ENCODE measurements around the gene NDUFA9. TPM values are rescaled to one million over a fixed set of nuclear protein-coding genes. Genes with fewer than 3 reads are reported as not detected.

Gene NDUFA9
- total RNA-seq, 3 donors from 2014 or later (not counting 1 experiment from before 2014, with no cell fraction given): 106 to 114 (median 109) TPM

DNA sequence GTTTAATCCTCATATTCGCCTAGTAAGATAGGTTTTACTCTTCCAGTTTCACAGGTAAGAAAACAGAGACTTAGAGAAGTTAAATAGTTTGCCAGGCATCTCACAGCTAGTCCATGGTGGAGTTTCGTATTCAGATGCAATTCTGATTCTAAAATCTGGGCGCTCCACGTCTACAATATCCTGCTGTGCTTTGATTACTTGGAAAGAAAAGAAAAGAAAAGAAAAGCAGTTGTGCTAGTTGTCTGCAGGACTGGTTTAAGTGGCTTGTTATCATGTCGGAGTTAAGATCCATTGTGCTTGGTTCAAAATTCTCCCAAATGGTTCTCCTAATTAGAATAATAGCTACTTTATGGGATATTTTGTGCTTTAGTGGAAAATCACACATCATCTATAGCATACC, 18.7 kb upstream of the NDUFA9 start:
- intact Hi-C loops (cut with micrococcal nuclease): no loop called here
- Mint-ChIP-seq H3K4me1 (no peaks in the 10 kb centered on the region), H3K9me3 (no peaks in the 10 kb centered on the region), H3K27me3 (ENCODE audit: low read depth in 2 of 2) (peaks cover 8 to 38% of the 10 kb centered on the region in 2 donors), H3K36me3 (no peaks in the 10 kb centered on the region), H3K4me3 (no peak overlapping the region), H3K27ac (no peak overlapping the region)
- no peak overlapping the region for H3K4me3 ChIP-seq (ENCODE audit: low read length)
- H3K9me3 ChIP-seq (ENCODE audit: control insufficient read depth, insufficient read depth, low read length): no peaks in the 10 kb centered on the region
- 90% methylated on average over 5 of the region's 5 CpGs for WGBS (ENCODE audit: insufficient coverage)
- H3K4me1 ChIP-seq (ENCODE audit: control insufficient read depth, insufficient read depth, low read length): no peaks in the 10 kb centered on the region
- no peak for DNase-seq
- no peak overlapping the region for H3K27ac ChIP-seq (ENCODE audit: low read length)
- ATAC-seq: no peak
- TF ChIP-seq, protein P1, sequence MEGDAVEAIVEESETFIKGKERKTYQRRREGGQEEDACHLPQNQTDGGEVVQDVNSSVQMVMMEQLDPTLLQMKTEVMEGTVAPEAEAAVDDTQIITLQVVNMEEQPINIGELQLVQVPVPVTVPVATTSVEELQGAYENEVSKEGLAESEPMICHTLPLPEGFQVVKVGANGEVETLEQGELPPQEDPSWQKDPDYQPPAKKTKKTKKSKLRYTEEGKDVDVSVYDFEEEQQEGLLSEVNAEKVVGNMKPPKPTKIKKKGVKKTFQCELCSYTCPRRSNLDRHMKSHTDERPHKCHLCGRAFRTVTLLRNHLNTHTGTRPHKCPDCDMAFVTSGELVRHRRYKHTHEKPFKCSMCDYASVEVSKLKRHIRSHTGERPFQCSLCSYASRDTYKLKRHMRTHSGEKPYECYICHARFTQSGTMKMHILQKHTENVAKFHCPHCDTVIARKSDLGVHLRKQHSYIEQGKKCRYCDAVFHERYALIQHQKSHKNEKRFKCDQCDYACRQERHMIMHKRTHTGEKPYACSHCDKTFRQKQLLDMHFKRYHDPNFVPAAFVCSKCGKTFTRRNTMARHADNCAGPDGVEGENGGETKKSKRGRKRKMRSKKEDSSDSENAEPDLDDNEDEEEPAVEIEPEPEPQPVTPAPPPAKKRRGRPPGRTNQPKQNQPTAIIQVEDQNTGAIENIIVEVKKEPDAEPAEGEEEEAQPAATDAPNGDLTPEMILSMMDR (IDR thresholded peaks at IDR 0.05): no peak
- H3K27me3 ChIP-seq (ENCODE audit: control insufficient read depth, insufficient read depth, low read length): no peaks in the 10 kb centered on the region
- H3K36me3 ChIP-seq (ENCODE audit: control insufficient read depth, insufficient read depth, low read length): no peaks in the 10 kb centered on the region

DNA sequence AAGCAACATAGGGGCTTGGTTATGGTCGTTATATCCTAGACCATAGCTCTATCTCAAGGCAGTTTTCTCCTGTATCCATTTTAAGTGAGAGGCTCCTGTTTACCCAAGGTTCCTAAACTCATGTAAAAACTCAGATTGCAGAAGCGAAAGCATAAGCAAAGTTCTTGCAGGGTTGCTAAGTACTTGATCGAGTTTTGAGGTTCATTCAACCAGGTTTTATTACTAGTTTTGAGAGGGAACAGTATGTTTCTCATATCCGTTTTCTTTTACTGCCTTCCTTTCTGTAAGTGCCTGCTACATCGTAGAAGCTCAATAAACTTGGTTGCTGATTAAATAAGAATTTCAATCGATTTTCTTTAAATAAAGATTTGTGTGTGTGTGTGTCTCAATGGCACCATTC, 5.2 kb upstream of the NDUFA9 start:
- Histone ChIP-seq H3K36me3 (ENCODE audit: control insufficient read depth, insufficient read depth, low read length) (no peaks in the 10 kb centered on the region), H3K27ac (ENCODE audit: low read length) (no peak overlapping the region), H3K27me3 (ENCODE audit: control insufficient read depth, insufficient read depth, low read length) (no peaks in the 10 kb centered on the region), H3K4me3 (ENCODE audit: low read length) (no peak overlapping the region), H3K9me3 (ENCODE audit: control insufficient read depth, insufficient read depth, low read length) (no peaks in the 10 kb centered on the region), H3K4me1 (ENCODE audit: control insufficient read depth, insufficient read depth, low read length) (peaks cover 4% of the 10 kb centered on the region)
- intact Hi-C loops (cut with micrococcal nuclease): no loop called here
- DNase-seq (no peak), ATAC-seq (no peak)
- Mint-ChIP-seq H3K27ac (no peak overlapping the region), H3K4me1 (peaks cover 7 to 9% of the 10 kb centered on the region in 2 donors), H3K27me3 (ENCODE audit: low read depth in 2 of 2) (peaks cover 0 to 13% of the 10 kb centered on the region in 2 donors), H3K4me3 (no peak overlapping the region), H3K9me3 (no peaks in the 10 kb centered on the region), H3K36me3 (no peaks in the 10 kb centered on the region)
- TF ChIP-seq, protein P1 (IDR thresholded peaks at IDR 0.05): no peak
- WGBS (ENCODE audit: insufficient coverage): 90% methylated on average over 5 of the region's 6 CpGs

DNA sequence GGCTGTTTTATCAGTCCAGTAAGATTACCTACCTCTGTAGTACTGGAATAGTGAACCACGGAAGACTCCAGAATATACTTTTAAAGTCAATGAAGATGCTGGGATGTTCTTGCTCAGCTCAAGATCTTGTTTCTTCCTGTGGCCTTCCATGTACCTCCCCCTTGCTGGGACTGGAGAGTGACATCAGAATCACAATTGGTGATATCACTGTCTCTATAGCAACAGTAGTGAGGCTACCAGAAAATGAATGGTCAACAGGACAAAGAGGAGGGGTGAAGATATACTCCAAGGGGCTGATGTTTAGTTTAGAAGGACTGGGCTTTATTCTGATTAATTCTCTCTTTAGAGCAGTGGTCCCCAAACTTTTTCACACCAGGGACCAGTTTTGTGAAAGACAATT, 3.9 kb upstream of the NDUFA9 start:
- Histone ChIP-seq H3K36me3 (ENCODE audit: control insufficient read depth, insufficient read depth, low read length) (no peaks in the 10 kb centered on the region), H3K9me3 (ENCODE audit: control insufficient read depth, insufficient read depth, low read length) (no peaks in the 10 kb centered on the region), H3K27me3 (ENCODE audit: control insufficient read depth, insufficient read depth, low read length) (no peaks in the 10 kb centered on the region), H3K4me1 (ENCODE audit: control insufficient read depth, insufficient read depth, low read length) (peaks cover 7% of the 10 kb centered on the region), H3K27ac (ENCODE audit: low read length) (no peak overlapping the region), H3K4me3 (ENCODE audit: low read length) (no peak overlapping the region)
- TF ChIP-seq, protein P1 (IDR thresholded peaks at IDR 0.05): no peak
- DNase-seq (no peak), ATAC-seq (no peak)
- Mint-ChIP-seq H3K4me1 (peaks cover 20 to 22% of the 10 kb centered on the region in 2 donors), H3K27me3 (ENCODE audit: low read depth in 2 of 2) (peaks cover 0 to 13% of the 10 kb centered on the region in 2 donors), H3K27ac (no peak overlapping the region), H3K4me3 (no peak overlapping the region), H3K36me3 (no peaks in the 10 kb centered on the region), H3K9me3 (no peaks in the 10 kb centered on the region)
- intact Hi-C loops (cut with micrococcal nuclease): no loop called here
- 100% methylated on average over 1 of the region's 1 CpG for WGBS (ENCODE audit: insufficient coverage)

DNA sequence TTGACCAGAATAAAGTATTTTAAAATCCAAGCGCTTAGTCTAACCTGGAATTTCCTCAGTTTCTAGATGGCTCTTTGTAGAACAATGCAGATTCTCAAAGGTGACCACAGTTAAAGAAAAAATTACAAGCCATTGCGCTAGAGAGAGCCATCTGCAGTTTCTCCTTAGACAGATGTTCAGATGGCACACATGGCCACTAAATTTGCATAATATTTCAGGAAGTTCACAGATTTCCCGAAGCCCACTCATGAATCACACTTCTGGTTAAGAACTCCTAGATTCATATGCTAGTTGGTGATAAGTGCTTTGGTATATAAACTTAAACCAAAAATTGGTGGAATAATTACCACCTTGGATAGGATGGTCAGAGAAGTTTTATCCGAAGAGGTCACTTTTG, 812 bp upstream of the NDUFA9 start:
- H3K36me3 ChIP-seq (ENCODE audit: control insufficient read depth, insufficient read depth, low read length): no peaks in the 10 kb centered on the region
- Mint-ChIP-seq H3K27me3 (ENCODE audit: low read depth in 2 of 2) (no peaks in the 10 kb centered on the region), H3K27ac (peak overlapping the region; percentile 92 to 98), H3K4me3 (peak overlapping the region; percentile 95), H3K9me3 (no peaks in the 10 kb centered on the region), H3K36me3 (no peaks in the 10 kb centered on the region), H3K4me1 (peaks cover 39 to 40% of the 10 kb centered on the region in 2 donors)
- H3K4me3 ChIP-seq (ENCODE audit: low read length): peak overlapping the region; percentile 64
- no peaks in the 10 kb centered on the region for H3K9me3 ChIP-seq (ENCODE audit: control insufficient read depth, insufficient read depth, low read length)
- no peak for ATAC-seq
- no peaks in the 10 kb centered on the region for H3K27me3 ChIP-seq (ENCODE audit: control insufficient read depth, insufficient read depth, low read length)
- TF ChIP-seq, protein P1 (IDR thresholded peaks at IDR 0.05): no peak
- H3K27ac ChIP-seq (ENCODE audit: low read length): peak overlapping the region; percentile 71
- DNase-seq: no peak
- peaks cover 7% of the 10 kb centered on the region for H3K4me1 ChIP-seq (ENCODE audit: control insufficient read depth, insufficient read depth, low read length)
- intact Hi-C loops (cut with micrococcal nuclease): no loop called here
- WGBS (ENCODE audit: insufficient coverage): 33% methylated on average over 3 of the region's 4 CpGs
